PC-9 (cell line): Measurements from ENCODE around the gene CCDC60. TPM values are rescaled to one million over a fixed set of nuclear protein-coding genes. Genes with fewer than 3 reads are reported as not detected.

Experiments
- BruUV-seq: library from RNA; stranded (reverse); fragments of 400-500 nt; replicated peaks from 2 replicates; lab custom pipeline; 2021; lab: Mats Ljungman, UMichigan
- CTCF ChIA-PET: fragments of 300-600 bp; sonication (Branson Sonifier 250); formaldehyde crosslinking; loops from one replicate; lab custom pipeline; 2022; ENCODE audit warnings: antibody characterized with exemption; lab: Charles Lee
- POLR2A ChIA-PET: fragments of 300-600 bp; sonication (Branson Sonifier 250); formaldehyde crosslinking; loops from one replicate; lab custom pipeline; 2022; ENCODE audit warnings: antibody characterized with exemption; ENCODE audit not compliant: unreplicated experiment; lab: Charles Lee
- DNase-seq, 2 experiments: peaks; one replicate each; pipeline versions ENCODE4 v3.0.0 to v3.0.0-alpha.2; 2015 to 2022; ENCODE audit warnings: mixed read lengths in 1 of 2
- H2AFZ ChIP-seq: fragments of 200-600 bp; sonication (generic); 2 replicates; pipeline ENCODE4 v1.8.1; 2017; ENCODE audit warnings: antibody characterized with exemption
- H3F3A ChIP-seq: fragments of 200-600 bp; sonication (generic); 2 replicates; pipeline ENCODE4 v1.8.1; 2017; ENCODE audit warnings: antibody characterized with exemption, mild to moderate bottlenecking, low read depth; ENCODE audit not compliant: insufficient read depth
- H3K27ac ChIP-seq: fragments of 200-600 bp; sonication (generic); 2 replicates; pipeline ENCODE4 v1.6.1; 2016; ENCODE audit warnings: mixed run types
- H3K27me3 ChIP-seq: fragments of 200-600 bp; sonication (generic); 2 replicates; pipeline ENCODE4 v1.6.1; 2016; ENCODE audit warnings: low read depth, mixed run types; ENCODE audit not compliant: insufficient read depth
- H3K36me3 ChIP-seq: fragments of 200-600 bp; sonication (generic); 2 replicates; pipeline ENCODE4 v1.6.1; 2016; ENCODE audit warnings: low read depth, mixed run types
- H3K4me1 ChIP-seq: fragments of 200-600 bp; sonication (generic); replicated peaks from 2 replicates; pipeline ENCODE4 v1.6.1; 2016; ENCODE audit warnings: mixed run types; ENCODE audit not compliant: insufficient read depth
- H3K4me2 ChIP-seq: fragments of 200-600 bp; sonication (generic); 2 replicates; pipeline ENCODE4 v1.6.1; 2017; ENCODE audit warnings: mixed run types
- H3K4me3 ChIP-seq: fragments of 200-600 bp; sonication (generic); 2 replicates; pipeline ENCODE4 v1.6.1; 2016; ENCODE audit warnings: mixed run types
- H3K79me2 ChIP-seq: fragments of 200-600 bp; sonication (generic); 2 replicates; pipeline ENCODE4 v1.6.1; 2017; ENCODE audit warnings: low read depth, mixed run types
- H3K9me2 ChIP-seq: fragments of 200-600 bp; sonication (generic); 2 replicates; pipeline ENCODE4 v1.8.1; 2017; ENCODE audit warnings: mild to moderate bottlenecking; ENCODE audit not compliant: insufficient read depth
- H3K9me3 ChIP-seq: fragments of 200-600 bp; sonication (generic); 2 replicates; pipeline ENCODE4 v1.8.1; 2016; ENCODE audit warnings: low read depth; ENCODE audit not compliant: insufficient read depth
- H4K20me1 ChIP-seq: fragments of 200-600 bp; sonication (generic); 2 replicates; pipeline ENCODE4 v1.8.1; 2017; ENCODE audit not compliant: insufficient read depth
- EZH2 ChIP-seq: fragments of 200-600 bp; sonication (generic); IDR thresholded peaks from 2 replicates; pipeline ENCODE4 v1.8.0; 2017; ENCODE audit warnings: antibody characterized with exemption, low read depth
- intact Hi-C: fragments of 100-400 bp; cut with micrococcal nuclease; formaldehyde crosslinking; loops from one replicate; pipeline ENCODE4 v1.10.0; 2022; ENCODE audit not compliant: unreplicated experiment
- total RNA-seq: library from RNA; stranded (reverse); gene quantifications from 2 replicates; pipeline ENCODE4 v1.2.3, GENCODE V29; 2021
- TF ChIP-seq, protein P1 (sequence below): fragments of 200-600 bp; sonication (generic); conservative IDR thresholded peaks from 2 replicates; pipeline ENCODE4 v1.6.1; 2017; ENCODE audit warnings: mixed run types, antibody characterized with exemption, mild to moderate bottlenecking, moderate library complexity

CCDC60 gene
- total RNA-seq, 1 experiment from 2014 or later = not detected

GRCh38 chr12:119476951-119477350 is 142.4 kb downstream of the CCDC60 start:
- no peaks in the 10 kb centered on the region for H3K36me3 ChIP-seq
- intact Hi-C loops = no loop called here
- no peak overlapping the region for H3K4me3 ChIP-seq
- no peak overlapping the region for H3K4me2 ChIP-seq
- no peaks in the 10 kb centered on the region for H3K27me3 ChIP-seq
- no peaks in the 10 kb centered on the region for H3K79me2 ChIP-seq
- no peaks in the 10 kb centered on the region for H3K9me2 ChIP-seq
- no peak overlapping the region for H3K27ac ChIP-seq
- no peaks in the 10 kb centered on the region for H4K20me1 ChIP-seq
- H2AFZ ChIP-seq = no peak overlapping the region
- POLR2A ChIA-PET = no interaction called here
- no peaks in the 10 kb centered on the region for H3F3A ChIP-seq
- CTCF ChIA-PET = no interaction called here
- no TSS peak for BruUV-seq
- H3K9me3 ChIP-seq = no peaks in the 10 kb centered on the region
- H3K4me1 ChIP-seq = no peaks in the 10 kb centered on the region
- TF ChIP-seq, protein P1, sequence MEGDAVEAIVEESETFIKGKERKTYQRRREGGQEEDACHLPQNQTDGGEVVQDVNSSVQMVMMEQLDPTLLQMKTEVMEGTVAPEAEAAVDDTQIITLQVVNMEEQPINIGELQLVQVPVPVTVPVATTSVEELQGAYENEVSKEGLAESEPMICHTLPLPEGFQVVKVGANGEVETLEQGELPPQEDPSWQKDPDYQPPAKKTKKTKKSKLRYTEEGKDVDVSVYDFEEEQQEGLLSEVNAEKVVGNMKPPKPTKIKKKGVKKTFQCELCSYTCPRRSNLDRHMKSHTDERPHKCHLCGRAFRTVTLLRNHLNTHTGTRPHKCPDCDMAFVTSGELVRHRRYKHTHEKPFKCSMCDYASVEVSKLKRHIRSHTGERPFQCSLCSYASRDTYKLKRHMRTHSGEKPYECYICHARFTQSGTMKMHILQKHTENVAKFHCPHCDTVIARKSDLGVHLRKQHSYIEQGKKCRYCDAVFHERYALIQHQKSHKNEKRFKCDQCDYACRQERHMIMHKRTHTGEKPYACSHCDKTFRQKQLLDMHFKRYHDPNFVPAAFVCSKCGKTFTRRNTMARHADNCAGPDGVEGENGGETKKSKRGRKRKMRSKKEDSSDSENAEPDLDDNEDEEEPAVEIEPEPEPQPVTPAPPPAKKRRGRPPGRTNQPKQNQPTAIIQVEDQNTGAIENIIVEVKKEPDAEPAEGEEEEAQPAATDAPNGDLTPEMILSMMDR = no peak
- no peak for TF ChIP-seq EZH2
- no peak for DNase-seq

DNA sequence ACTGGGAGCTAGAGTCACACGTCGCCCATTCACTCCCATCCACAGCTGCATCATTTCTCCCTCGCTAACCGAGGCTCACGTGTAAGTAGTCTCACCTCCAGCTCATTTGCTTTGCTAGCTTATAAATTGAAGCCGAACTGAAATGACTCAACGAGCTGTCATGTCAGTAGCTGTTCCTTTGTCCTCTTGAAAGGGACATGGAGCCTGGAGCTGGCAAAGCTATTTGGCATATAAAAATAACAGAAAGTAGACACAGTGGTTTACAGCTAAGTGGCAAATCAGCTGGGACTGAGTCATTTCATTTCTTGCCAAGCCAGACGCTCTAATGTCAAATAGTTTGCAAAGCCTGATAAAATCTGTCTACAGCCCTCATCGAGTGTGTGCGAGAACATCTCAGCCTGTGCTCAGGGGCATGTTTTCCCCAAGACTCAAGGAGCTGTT is 144.6 kb downstream of the CCDC60 start:
- Histone ChIP-seq H3K9me2 (no peaks in the 10 kb centered on the region), H3K4me2 (no peak overlapping the region), H3K27me3 (no peaks in the 10 kb centered on the region), H4K20me1 (no peaks in the 10 kb centered on the region), H3K9me3 (no peaks in the 10 kb centered on the region), H3K79me2 (no peaks in the 10 kb centered on the region), H3F3A (no peaks in the 10 kb centered on the region), H3K4me3 (no peak overlapping the region), H3K36me3 (no peaks in the 10 kb centered on the region), H3K27ac (no peak overlapping the region), H2AFZ (no peak overlapping the region), H3K4me1 (no peaks in the 10 kb centered on the region)
- ChIA-PET CTCF (no interaction called here), POLR2A (no interaction called here)
- no TSS peak for BruUV-seq
- TF ChIP-seq, protein P1 = no peak
- TF ChIP-seq EZH2 = no peak
- intact Hi-C loops = no loop called here
- peak in 1 of 2 experiments; percentile 69 for DNase-seq

GRCh38 chr12:119480551-119480950 is 146.0 kb downstream of the CCDC60 start:
- POLR2A ChIA-PET = no interaction called here

More at GRCh38 chr12:119480551-119480950, 146.0 kb downstream of the CCDC60 start:
- CTCF ChIA-PET = no interaction called here
- intact Hi-C loops = no loop called here
- Histone ChIP-seq H3K4me2 (no peak overlapping the region), H3K27me3 (no peaks in the 10 kb centered on the region), H3K4me3 (no peak overlapping the region), H3K36me3 (no peaks in the 10 kb centered on the region), H3K9me2 (no peaks in the 10 kb centered on the region), H3K9me3 (no peaks in the 10 kb centered on the region), H3K79me2 (no peaks in the 10 kb centered on the region), H3F3A (no peaks in the 10 kb centered on the region), H4K20me1 (no peaks in the 10 kb centered on the region), H2AFZ (no peak overlapping the region), H3K4me1 (no peaks in the 10 kb centered on the region), H3K27ac (no peak overlapping the region)
- no peak for DNase-seq
- no TSS peak for BruUV-seq
- no peak for TF ChIP-seq EZH2
- TF ChIP-seq, protein P1 = no peak
